Neutrophil (primary cell): ENCODE results near the gene B4GALT1.

Experiments used
- H3K27ac ChIP-seq: fragments of 200-600 bp; sonication (generic); 2 replicates; pipeline ENCODE4 v1.5.1; 2016; ENCODE audit warnings: mild to moderate bottlenecking, moderate library complexity
- H3K27me3 ChIP-seq: fragments of 200-600 bp; sonication (generic); 2 replicates; pipeline ENCODE4 v1.6.0; 2016; ENCODE audit warnings: mild to moderate bottlenecking
- H3K36me3 ChIP-seq: fragments of 200-600 bp; sonication (generic); 2 replicates; pipeline ENCODE4 v1.5.1; 2017
- H3K4me1 ChIP-seq, 2 experiments: fragments of 200-600 bp in 1 of 2; sonication (generic) in 1 of 2; 1 replicate in 1 of 2; 2 replicates in 1 of 2; pipeline versions ENCODE4 v1.5.1 to v1.6.1; 2013 to 2016; ENCODE audit warnings: low read depth in 1 of 2, low read length in 1 of 2, mild to moderate bottlenecking in 1 of 2, moderate library complexity in 1 of 2; ENCODE audit not compliant: control insufficient read depth in 1 of 2, insufficient read depth in 1 of 2
- H3K4me3 ChIP-seq, 2 experiments: fragments of 200-600 bp in 1 of 2; sonication (generic) in 1 of 2; 1 replicate in 1 of 2; 2 replicates in 1 of 2; pipeline ENCODE4 v1.5.1; 2013 to 2016; ENCODE audit warnings: low read depth in 1 of 2, low read length in 1 of 2, mild to moderate bottlenecking in 1 of 2, moderate library complexity in 1 of 2
- H3K9me3 ChIP-seq: fragments of 200-600 bp; sonication (generic); 2 replicates; pipeline ENCODE4 v1.5.1; 2016
- TF ChIP-seq, protein P1 (sequence below): fragments of 200-600 bp; sonication (generic); IDR thresholded peaks from 2 replicates; pipeline ENCODE4 v1.5.1; 2016; ENCODE audit warnings: antibody characterized with exemption

B4GALT1 gene, protein sequence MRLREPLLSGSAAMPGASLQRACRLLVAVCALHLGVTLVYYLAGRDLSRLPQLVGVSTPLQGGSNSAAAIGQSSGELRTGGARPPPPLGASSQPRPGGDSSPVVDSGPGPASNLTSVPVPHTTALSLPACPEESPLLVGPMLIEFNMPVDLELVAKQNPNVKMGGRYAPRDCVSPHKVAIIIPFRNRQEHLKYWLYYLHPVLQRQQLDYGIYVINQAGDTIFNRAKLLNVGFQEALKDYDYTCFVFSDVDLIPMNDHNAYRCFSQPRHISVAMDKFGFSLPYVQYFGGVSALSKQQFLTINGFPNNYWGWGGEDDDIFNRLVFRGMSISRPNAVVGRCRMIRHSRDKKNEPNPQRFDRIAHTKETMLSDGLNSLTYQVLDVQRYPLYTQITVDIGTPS

DNA sequence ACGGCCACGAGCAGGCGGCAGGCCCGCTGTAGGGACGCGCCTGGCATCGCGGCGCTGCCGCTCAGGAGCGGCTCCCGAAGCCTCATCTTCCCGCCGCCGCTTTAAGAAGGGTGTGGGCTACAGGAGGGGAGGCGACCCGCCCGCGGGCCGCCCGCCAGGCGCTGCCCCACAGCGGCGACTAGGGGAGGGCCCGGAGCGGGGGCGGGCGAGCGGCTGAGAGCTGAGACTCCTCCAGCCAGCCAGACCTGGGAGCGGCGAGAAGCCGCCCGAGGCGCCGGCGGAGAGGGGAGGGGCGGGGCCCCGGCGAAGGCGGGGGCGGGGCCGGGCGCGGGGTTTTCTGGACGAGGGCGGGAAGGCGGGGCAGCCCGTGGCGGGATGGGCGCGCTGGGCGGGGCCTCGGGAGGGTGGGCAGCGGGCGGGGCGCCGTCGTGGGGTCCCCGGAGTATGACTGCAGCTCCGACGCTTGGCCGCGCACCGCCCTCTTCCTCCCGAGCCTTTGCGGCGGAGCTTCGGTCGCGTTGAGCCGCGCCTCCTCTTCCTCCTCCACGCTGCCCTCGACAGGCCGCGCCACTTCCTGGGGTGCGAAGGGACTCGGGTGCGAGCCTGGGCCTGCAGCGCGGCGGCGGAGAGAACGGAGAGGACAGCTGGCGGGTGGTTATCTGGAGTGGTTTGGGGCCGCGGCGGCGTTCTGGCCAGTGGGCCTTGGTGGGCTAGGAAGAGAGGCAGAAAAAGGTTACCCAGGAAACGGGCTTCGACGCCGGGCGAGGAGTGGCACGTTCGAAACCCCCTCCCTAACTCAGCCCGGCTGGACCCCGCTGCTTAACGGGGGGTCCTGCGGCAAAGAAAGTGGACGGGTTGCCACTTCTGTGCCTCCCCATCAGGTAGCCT is at the start of gene B4GALT1:
B4GALT1 (minus strand) TSS at position 253 of the 888 bp plus-strand sequence; CDS start at position 86, 167 bp downstream.
- Histone ChIP-seq H3K9me3 (no peaks in the 10 kb centered on the region), H3K27me3 (no peaks in the 10 kb centered on the region), H3K4me1 (peaks cover 64 to 66% of the 10 kb centered on the region in 2 experiments), H3K36me3 (no peaks in the 10 kb centered on the region), H3K27ac (peak within 1 kb of the TSS; percentile 99), H3K4me3 (peak within 1 kb of the TSS; percentile 95 to 97)
- TF ChIP-seq, protein P1, sequence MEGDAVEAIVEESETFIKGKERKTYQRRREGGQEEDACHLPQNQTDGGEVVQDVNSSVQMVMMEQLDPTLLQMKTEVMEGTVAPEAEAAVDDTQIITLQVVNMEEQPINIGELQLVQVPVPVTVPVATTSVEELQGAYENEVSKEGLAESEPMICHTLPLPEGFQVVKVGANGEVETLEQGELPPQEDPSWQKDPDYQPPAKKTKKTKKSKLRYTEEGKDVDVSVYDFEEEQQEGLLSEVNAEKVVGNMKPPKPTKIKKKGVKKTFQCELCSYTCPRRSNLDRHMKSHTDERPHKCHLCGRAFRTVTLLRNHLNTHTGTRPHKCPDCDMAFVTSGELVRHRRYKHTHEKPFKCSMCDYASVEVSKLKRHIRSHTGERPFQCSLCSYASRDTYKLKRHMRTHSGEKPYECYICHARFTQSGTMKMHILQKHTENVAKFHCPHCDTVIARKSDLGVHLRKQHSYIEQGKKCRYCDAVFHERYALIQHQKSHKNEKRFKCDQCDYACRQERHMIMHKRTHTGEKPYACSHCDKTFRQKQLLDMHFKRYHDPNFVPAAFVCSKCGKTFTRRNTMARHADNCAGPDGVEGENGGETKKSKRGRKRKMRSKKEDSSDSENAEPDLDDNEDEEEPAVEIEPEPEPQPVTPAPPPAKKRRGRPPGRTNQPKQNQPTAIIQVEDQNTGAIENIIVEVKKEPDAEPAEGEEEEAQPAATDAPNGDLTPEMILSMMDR: peak; percentile 59

DNA sequence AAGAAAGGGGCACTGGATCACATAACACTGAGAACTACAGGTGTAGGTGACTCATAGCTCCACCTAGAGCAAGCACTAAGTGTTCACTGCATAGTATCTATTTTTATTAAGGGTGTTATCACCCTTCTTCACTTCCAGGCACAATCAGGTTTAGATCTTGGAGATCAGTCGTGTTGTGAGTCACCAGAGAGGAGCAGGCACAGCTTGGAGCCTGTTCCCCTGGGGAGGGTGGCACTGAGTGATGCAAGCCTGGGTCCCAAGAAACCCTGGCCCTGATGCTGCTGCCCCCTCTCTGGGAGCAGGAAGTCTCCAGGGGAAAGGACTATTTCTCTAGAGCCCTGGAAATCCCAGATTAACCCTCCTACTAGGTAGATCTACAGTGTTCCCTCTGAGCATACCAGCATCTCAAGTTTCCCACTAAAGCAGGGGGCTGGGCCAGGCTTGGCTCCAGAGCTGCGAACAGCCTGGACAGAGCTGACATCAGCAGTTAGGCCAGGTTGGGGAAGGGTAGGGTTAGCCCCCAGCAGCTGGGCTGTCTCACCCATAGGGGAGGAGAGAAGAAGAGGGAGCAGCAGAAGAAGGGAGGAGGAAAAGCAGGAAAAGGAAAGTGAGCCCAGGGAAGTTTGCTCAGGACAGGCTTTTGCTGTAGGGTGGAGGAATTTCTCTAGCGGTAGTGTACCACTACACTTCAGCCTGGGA is 44.7 kb upstream of the B4GALT1 start:
- TF ChIP-seq, protein P1: no peak
- no peaks in the 10 kb centered on the region for H3K27me3 ChIP-seq
- no peaks in the 10 kb centered on the region for H3K9me3 ChIP-seq
- H3K27ac ChIP-seq: no peak overlapping the region
- no peak overlapping the region for H3K4me3 ChIP-seq
- no peaks in the 10 kb centered on the region for H3K4me1 ChIP-seq
- H3K36me3 ChIP-seq: no peaks in the 10 kb centered on the region

DNA sequence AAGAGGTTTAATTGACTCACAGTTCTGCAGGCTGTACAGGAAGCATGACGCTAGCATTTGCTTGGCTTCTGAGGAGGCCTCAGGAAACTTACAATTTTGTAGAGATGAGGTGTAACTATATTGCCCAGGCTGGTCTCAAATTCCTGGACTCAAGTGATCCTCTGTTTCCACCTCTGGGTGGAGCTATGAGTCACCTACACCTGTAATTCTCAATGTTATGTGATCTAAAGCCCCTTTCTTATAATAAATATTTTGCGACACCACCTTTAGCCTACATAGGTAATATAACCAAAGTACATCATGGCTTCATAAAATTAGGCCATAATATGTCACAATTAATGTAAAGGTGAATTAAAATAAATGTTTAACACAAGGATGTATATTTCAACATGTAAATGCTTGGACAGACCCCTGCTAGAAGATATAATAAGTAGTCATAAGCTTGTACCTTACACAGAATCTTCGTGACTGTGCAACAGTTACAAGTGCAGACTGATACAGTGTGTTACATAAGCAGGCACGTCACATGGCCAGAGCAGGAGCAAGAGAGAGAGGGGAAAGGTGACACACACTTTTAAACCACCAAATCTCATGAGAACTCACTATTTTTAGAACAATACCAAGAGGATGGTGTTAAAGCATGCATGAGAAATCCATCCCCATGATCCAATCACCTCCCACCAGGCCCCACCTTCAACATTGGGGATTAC is 43.0 kb upstream of the B4GALT1 start:
- TF ChIP-seq, protein P1: no peak
- no peaks in the 10 kb centered on the region for H3K4me1 ChIP-seq
- H3K36me3 ChIP-seq: no peaks in the 10 kb centered on the region
- no peaks in the 10 kb centered on the region for H3K9me3 ChIP-seq
- no peak overlapping the region for H3K4me3 ChIP-seq
- H3K27ac ChIP-seq: no peak overlapping the region
- no peaks in the 10 kb centered on the region for H3K27me3 ChIP-seq

DNA sequence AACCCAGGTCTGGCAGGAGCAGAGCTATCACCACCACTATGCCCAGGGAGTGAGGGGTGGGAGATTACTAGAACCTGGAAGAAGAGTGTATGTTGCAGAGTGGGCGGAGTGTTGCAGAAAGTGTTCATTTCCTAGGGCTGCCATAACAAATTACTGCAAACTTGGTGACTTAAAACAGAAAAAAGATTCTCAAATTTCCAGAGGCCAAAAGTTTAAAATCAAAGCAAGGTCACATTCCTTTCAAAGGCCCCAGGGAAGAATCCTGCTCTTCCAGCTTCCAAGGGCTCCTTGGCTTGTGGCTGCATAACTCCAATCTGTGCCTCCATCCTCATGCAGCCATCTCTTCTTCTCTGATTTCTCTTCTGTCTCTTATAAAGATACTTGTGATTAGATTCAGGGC is 42.3 kb upstream of the B4GALT1 start:
- Histone ChIP-seq H3K36me3 (no peaks in the 10 kb centered on the region), H3K4me1 (no peaks in the 10 kb centered on the region), H3K27me3 (no peaks in the 10 kb centered on the region), H3K9me3 (no peaks in the 10 kb centered on the region), H3K4me3 (no peak overlapping the region), H3K27ac (no peak overlapping the region)
- TF ChIP-seq, protein P1: no peak
